ENCODE data around the gene PRR27.

GRCh38 chr4:70158576-70158975 lies 4.5 kb downstream of the PRR27 start:
- TF ChIP-seq CTCF (IDR thresholded peaks at IDR 0.05; ENCODE audit: low read depth, low read length, missing input control): no peak
- no peak for TF ChIP-seq MAX (IDR thresholded peaks at IDR 0.05)
